ENCODE data around the gene LRRC8A. TPM values are rescaled to one million over a fixed set of nuclear protein-coding genes. Genes with fewer than 3 reads are reported as not detected.

Gene LRRC8A
- total and polyA plus RNA-seq, 2 experiments from 2014 or later: 37.3 to 80.5 TPM

DNA sequence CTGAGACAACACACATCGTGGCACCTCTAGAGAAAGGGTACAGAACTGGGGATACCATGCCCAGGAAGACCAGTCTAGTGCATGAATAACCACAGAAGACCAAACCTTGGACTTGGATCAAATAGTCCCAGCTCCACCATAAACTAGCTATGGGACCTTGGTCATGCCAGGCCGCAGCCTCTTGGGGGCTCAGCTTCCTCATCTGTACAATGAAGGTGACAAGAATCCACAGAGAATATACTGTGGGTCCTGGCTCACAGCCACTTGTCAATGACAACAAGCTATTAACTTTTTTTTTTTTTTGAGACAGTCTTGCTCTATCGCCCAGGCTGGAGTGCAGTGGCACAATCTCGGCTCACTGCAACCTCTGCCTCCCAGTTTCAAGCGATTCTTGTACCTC, 4.1 kb upstream of the LRRC8A start:
- Mint-ChIP-seq H3K27me3 (ENCODE audit: insufficient read depth, low read depth, poor library complexity) (peaks cover 15% of the 10 kb centered on the region), H3K4me3 (no peak overlapping the region), H3K36me3 (ENCODE audit: low read depth) (peaks cover under 1% of the 10 kb centered on the region; the same call in 1 of the 3 replicates), H3K27ac (no peak overlapping the region), H3K4me1 (peaks cover 15% of the 10 kb centered on the region), H3K9me3 (no peaks in the 10 kb centered on the region)
- Histone ChIP-seq H3F3A (replicated peaks; ENCODE audit: low read depth) (peaks cover 20% of the 10 kb centered on the region), H3K79me2 (replicated peaks; ENCODE audit: insufficient read depth) (peaks cover 65% of the 10 kb centered on the region), H3K27ac (ENCODE audit: low read depth) (no peak overlapping the region), H3K36me3 (ENCODE audit: insufficient read depth) (no peaks in the 10 kb centered on the region), H2AFZ (no peak overlapping the region), H3K4me1 (ENCODE audit: insufficient read depth) (no peaks in the 10 kb centered on the region; the same call in 1 of the 2 replicates), H3K27me3 (ENCODE audit: insufficient read depth) (no peaks in the 10 kb centered on the region), H3K4me3 (no peak overlapping the region), H4K20me1 (replicated peaks; ENCODE audit: insufficient read depth) (peaks cover 9% of the 10 kb centered on the region), H3K9me2 (ENCODE audit: insufficient read depth) (no peaks in the 10 kb centered on the region), H3K4me2 (no peak overlapping the region)
- no peak for DNase-seq (ENCODE audit: low spot score)
- no peak for ATAC-seq
- TF ChIP-seq, protein P1, sequence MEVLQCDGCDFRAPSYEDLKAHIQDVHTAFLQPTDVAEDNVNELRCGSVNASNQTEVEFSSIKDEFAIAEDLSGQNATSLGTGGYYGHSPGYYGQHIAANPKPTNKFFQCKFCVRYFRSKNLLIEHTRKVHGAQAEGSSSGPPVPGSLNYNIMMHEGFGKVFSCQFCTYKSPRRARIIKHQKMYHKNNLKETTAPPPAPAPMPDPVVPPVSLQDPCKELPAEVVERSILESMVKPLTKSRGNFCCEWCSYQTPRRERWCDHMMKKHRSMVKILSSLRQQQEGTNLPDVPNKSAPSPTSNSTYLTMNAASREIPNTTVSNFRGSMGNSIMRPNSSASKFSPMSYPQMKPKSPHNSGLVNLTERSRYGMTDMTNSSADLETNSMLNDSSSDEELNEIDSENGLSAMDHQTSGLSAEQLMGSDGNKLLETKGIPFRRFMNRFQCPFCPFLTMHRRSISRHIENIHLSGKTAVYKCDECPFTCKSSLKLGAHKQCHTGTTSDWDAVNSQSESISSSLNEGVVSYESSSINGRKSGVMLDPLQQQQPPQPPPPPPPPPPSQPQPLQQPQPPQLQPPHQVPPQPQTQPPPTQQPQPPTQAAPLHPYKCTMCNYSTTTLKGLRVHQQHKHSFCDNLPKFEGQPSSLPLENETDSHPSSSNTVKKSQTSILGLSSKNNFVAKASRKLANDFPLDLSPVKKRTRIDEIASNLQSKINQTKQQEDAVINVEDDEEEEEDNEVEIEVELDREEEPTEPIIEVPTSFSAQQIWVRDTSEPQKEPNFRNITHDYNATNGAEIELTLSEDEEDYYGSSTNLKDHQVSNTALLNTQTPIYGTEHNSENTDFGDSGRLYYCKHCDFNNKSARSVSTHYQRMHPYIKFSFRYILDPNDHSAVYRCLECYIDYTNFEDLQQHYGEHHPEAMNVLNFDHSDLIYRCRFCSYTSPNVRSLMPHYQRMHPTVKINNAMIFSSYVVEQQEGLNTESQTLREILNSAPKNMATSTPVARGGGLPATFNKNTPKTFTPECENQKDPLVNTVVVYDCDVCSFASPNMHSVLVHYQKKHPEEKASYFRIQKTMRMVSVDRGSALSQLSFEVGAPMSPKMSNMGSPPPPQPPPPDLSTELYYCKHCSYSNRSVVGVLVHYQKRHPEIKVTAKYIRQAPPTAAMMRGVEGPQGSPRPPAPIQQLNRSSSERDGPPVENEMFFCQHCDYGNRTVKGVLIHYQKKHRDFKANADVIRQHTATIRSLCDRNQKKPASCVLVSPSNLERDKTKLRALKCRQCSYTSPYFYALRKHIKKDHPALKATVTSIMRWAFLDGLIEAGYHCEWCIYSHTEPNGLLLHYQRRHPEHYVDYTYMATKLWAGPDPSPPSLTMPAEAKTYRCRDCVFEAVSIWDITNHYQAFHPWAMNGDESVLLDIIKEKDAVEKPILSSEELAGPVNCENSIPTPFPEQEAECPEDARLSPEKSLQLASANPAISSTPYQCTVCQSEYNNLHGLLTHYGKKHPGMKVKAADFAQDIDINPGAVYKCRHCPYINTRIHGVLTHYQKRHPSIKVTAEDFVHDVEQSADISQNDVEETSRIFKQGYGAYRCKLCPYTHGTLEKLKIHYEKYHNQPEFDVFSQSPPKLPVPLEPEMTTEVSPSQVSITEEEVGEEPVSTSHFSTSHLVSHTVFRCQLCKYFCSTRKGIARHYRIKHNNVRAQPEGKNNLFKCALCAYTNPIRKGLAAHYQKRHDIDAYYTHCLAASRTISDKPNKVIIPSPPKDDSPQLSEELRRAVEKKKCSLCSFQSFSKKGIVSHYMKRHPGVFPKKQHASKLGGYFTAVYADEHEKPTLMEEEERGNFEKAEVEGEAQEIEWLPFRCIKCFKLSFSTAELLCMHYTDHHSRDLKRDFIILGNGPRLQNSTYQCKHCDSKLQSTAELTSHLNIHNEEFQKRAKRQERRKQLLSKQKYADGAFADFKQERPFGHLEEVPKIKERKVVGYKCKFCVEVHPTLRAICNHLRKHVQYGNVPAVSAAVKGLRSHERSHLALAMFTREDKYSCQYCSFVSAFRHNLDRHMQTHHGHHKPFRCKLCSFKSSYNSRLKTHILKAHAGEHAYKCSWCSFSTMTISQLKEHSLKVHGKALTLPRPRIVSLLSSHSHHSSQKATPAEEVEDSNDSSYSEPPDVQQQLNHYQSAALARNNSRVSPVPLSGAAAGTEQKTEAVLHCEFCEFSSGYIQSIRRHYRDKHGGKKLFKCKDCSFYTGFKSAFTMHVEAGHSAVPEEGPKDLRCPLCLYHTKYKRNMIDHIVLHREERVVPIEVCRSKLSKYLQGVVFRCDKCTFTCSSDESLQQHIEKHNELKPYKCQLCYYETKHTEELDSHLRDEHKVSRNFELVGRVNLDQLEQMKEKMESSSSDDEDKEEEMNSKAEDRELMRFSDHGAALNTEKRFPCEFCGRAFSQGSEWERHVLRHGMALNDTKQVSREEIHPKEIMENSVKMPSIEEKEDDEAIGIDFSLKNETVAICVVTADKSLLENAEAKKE (CRISPR knock-in tag; IDR thresholded peaks at IDR 0.05): no peak
- no peak for TF ChIP-seq JUNB (IDR thresholded peaks at IDR 0.05; ENCODE audit: unreplicated experiment)

DNA sequence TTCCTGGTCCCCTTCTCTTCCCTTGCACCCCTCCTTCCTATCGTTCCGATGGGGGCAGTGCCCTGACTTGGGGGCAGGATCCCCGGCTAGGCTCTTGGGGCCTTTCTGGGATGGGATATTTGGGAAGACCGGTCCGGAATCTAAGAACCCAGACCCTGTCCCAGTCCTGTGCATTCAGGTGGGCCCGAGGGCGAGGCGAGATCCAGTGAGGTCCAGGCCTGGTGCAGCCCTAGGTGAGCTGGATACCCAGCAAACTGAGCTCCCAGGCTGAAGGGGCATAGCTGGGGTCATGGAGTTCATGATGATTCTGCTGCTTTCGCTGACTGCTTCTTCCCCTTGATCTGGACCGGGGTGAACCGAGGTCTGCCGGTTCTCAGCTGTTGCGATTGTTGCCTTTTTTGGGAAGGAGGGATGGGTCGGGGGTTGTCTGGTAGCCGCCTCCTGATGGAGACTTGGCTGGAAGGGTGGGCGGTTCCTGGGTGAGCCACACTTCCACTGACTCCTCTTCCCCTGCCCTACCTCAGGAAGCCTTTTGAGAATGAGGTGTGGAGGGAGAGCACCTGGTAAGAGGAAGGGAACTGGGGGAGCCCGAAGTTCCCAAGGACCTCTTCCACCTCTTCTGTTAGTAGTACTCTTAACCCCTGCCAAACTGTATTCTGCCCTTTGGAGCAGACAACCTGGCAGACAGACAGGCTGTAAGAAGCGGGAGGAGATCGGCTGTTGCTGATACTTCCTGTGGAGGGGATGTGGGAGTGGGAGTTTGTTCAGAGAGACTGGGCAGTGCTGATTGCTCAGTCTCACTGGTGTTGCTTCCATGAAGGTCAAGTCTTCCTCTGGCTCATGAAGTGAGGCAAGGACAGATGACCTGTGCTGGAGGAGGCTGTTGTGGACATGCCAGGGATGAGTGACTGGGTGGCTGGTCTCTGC, 1.0 kb downstream of the LRRC8A start:
- H3K27ac Mint-ChIP-seq: peak overlapping the region; percentile 97
- Histone ChIP-seq H3K36me3 (ENCODE audit: insufficient read depth) (no peaks in the 10 kb centered on the region; the same call in 1 of the 2 replicates), H3K9me2 (ENCODE audit: insufficient read depth) (no peaks in the 10 kb centered on the region), H3K79me2 (replicated peaks; ENCODE audit: insufficient read depth) (peaks cover 90% of the 10 kb centered on the region), H3K4me3 (peak overlapping the region; percentile 100), H3K4me1 (ENCODE audit: insufficient read depth) (peaks cover 12% of the 10 kb centered on the region), H3K4me2 (peak overlapping the region; percentile 100), H3F3A (replicated peaks; ENCODE audit: low read depth) (peaks cover 36% of the 10 kb centered on the region), H4K20me1 (replicated peaks; ENCODE audit: insufficient read depth) (peaks cover 17% of the 10 kb centered on the region), H2AFZ (no peak overlapping the region; the same call in 1 of the 2 replicates), H3K27ac (ENCODE audit: low read depth) (peak overlapping the region; percentile 86), H3K27me3 (ENCODE audit: insufficient read depth) (no peaks in the 10 kb centered on the region)
- peaks cover 57% of the 10 kb centered on the region for H3K4me1 Mint-ChIP-seq
- TF ChIP-seq, protein P2, sequence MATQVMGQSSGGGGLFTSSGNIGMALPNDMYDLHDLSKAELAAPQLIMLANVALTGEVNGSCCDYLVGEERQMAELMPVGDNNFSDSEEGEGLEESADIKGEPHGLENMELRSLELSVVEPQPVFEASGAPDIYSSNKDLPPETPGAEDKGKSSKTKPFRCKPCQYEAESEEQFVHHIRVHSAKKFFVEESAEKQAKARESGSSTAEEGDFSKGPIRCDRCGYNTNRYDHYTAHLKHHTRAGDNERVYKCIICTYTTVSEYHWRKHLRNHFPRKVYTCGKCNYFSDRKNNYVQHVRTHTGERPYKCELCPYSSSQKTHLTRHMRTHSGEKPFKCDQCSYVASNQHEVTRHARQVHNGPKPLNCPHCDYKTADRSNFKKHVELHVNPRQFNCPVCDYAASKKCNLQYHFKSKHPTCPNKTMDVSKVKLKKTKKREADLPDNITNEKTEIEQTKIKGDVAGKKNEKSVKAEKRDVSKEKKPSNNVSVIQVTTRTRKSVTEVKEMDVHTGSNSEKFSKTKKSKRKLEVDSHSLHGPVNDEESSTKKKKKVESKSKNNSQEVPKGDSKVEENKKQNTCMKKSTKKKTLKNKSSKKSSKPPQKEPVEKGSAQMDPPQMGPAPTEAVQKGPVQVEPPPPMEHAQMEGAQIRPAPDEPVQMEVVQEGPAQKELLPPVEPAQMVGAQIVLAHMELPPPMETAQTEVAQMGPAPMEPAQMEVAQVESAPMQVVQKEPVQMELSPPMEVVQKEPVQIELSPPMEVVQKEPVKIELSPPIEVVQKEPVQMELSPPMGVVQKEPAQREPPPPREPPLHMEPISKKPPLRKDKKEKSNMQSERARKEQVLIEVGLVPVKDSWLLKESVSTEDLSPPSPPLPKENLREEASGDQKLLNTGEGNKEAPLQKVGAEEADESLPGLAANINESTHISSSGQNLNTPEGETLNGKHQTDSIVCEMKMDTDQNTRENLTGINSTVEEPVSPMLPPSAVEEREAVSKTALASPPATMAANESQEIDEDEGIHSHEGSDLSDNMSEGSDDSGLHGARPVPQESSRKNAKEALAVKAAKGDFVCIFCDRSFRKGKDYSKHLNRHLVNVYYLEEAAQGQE (IDR thresholded peaks at IDR 0.05; ENCODE audit: unreplicated experiment): no peak
- TF ChIP-seq JUNB (IDR thresholded peaks at IDR 0.05; ENCODE audit: unreplicated experiment) (no peak), ZNF331 (CRISPR knock-in tag; IDR thresholded peaks at IDR 0.05; ENCODE audit: low read depth) (no peak), ZNF114 (CRISPR knock-in tag; IDR thresholded peaks at IDR 0.05) (no peak)
- no peaks in the 10 kb centered on the region for H3K9me3 Mint-ChIP-seq
- H3K4me3 Mint-ChIP-seq: peak overlapping the region; percentile 98
- peaks cover 43% of the 10 kb centered on the region for H3K36me3 Mint-ChIP-seq (ENCODE audit: low read depth)
- ATAC-seq (peak; percentile 4; the same call in 2 of the 3 replicates), DNase-seq (ENCODE audit: low spot score) (no peak)
- H3K27me3 Mint-ChIP-seq (ENCODE audit: insufficient read depth, low read depth, poor library complexity): peaks cover 30% of the 10 kb centered on the region
